ENCODE results near the gene TTLL11.

TTLL11 gene

DNA sequence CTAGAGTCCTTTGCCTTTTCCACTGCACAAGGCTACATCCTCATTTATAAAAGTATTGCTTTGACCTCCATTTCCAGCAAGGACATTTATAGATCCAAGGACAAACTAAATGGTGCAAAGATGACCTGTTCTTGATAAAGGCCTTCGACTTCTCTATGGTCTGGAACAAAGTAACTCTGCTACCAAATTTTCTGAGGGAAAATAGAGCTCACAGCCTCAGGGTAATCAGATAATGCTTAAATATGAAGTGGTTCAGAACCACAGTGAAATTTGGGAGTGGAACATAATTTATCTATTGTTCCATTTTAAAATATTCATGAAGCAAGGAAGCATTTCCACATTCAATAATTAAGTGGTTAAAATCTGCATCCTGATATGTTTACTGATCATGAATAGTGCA is 137.5 kb downstream of the TTLL11 start:
- H3K27ac ChIP-seq = no peak overlapping the region
- ChIA-PET POLR2A (ENCODE audit: low non-redundant PET) (no interaction called here), CTCF (interaction anchor here (0.7 kb wide), 1 partner anchor 409 kb away, joined by 3 read pairs; no protein-coding TSS in a partner anchor)
- TF ChIP-seq, protein P1, sequence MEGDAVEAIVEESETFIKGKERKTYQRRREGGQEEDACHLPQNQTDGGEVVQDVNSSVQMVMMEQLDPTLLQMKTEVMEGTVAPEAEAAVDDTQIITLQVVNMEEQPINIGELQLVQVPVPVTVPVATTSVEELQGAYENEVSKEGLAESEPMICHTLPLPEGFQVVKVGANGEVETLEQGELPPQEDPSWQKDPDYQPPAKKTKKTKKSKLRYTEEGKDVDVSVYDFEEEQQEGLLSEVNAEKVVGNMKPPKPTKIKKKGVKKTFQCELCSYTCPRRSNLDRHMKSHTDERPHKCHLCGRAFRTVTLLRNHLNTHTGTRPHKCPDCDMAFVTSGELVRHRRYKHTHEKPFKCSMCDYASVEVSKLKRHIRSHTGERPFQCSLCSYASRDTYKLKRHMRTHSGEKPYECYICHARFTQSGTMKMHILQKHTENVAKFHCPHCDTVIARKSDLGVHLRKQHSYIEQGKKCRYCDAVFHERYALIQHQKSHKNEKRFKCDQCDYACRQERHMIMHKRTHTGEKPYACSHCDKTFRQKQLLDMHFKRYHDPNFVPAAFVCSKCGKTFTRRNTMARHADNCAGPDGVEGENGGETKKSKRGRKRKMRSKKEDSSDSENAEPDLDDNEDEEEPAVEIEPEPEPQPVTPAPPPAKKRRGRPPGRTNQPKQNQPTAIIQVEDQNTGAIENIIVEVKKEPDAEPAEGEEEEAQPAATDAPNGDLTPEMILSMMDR (conservative IDR thresholded peaks at IDR 0.05; ENCODE audit: low read depth) = no peak
- DNase-seq (ENCODE audit: low spot score) = no peak

DNA sequence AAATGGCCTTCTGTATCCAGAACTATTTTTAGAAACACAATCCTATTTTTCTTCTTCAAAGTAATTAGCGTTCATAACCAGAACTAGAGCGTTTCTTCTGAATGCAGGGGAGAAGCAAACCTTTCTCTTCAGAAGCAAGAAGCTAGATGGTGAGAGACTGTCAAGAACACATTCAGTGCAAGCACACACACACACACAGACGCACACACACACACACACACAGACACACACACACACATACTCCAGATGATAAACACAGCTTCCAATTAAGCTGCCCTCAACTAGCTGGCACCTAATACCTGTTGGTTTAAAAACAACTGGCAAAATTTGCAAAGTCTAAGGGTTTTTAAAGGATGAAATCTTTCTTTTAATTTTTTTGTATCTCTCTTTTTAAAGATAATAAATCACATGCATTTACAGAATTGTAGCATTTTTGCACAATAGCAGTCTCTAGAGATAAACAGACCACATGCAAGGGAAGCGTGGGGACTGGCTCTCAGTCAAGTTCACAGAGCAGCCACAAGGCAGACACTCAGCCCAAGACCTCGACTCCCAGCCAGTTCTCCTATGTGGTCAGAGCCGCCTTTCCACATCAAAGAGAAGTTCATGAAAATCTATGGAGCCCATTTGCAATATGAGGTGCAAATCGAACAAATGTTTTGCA is 138.5 kb downstream of the TTLL11 start:
- no peak for DNase-seq (ENCODE audit: low spot score)
- TF ChIP-seq, protein P1 (conservative IDR thresholded peaks at IDR 0.05; ENCODE audit: low read depth) = no peak
- ChIA-PET POLR2A (ENCODE audit: low non-redundant PET) (interaction anchor here (0.5 kb wide), 1 partner anchor 493 kb away, joined by 3 read pairs; no protein-coding TSS in a partner anchor), CTCF (interaction anchor here (0.6 to 0.7 kb wide), 3 partner anchors 17 to 1033 kb away, joined by 3 to 4 read pairs (median 3); no protein-coding TSS in a partner anchor)
- H3K27ac ChIP-seq = no peak overlapping the region

DNA sequence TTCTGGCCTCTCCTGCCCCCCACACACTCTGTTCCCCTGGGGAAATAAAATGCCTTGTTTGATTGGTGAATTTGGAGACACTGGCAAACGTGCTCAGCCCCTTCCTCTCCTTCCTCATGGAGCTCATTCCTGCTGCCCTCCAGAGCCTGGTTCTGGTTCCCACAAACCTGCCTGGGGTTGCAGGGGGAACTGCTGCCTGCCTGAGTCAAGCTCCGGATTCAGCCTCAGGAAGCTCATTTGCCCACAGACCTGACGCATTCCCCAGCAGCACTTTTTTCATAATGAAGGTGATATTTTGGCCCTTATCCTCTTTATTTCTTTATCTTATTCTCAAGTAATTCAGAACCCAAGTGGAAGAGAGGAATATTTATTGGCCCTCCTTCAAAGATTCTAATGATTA is 140.5 kb downstream of the TTLL11 start:
- ChIA-PET CTCF (no interaction called here), POLR2A (ENCODE audit: low non-redundant PET) (no interaction called here)
- TF ChIP-seq, protein P1 (conservative IDR thresholded peaks at IDR 0.05; ENCODE audit: low read depth) = no peak
- H3K27ac ChIP-seq = no peak overlapping the region
- no peak for DNase-seq (ENCODE audit: low spot score)

DNA sequence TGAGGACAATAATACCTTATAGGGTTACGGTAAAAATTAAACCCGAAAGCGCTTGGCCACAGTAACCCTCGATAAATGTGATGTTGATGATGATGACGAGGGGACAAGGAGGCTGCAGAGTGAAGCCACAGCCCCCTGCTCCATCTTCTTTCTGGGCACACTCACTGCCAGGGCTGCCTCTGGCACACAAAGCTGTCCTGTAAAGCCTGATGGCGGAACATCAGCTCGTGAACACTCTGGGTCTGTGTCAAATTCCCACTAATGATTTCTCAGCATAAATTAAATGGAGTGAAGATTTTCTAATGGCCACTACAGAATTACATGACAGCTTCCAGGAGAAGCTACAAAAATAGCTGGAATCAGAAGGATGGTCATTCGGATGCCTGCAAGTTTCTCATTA is 142.2 kb downstream of the TTLL11 start:
- ChIA-PET CTCF (interaction anchor here (0.6 to 0.7 kb wide), 2 partner anchors 31 to 1840 kb away, joined by 3 read pairs; no protein-coding TSS in a partner anchor), POLR2A (ENCODE audit: low non-redundant PET) (no interaction called here)
- no peak overlapping the region for H3K27ac ChIP-seq
- no peak for DNase-seq (ENCODE audit: low spot score)
- TF ChIP-seq, protein P1 (conservative IDR thresholded peaks at IDR 0.05; ENCODE audit: low read depth) = no peak

DNA sequence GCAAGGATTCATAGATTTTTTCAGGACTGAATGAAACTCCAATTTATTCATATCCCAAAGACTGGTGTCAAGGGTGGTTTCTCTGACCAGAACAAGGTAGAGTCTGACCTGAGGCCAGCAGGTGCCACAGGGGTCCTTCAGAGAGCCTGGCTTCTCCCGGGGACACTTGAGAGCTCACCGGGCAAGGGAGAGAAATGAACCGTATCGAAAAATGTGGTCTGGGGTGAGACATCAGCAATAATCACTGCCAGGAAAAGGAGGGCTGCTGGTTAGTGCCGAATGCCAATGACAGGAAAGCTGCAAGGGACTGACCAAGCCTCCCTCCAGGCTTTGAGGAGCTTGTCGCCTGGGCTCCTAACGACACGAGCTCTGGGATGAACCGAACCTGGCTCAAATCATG is 142.7 kb downstream of the TTLL11 start:
- TF ChIP-seq, protein P1 (conservative IDR thresholded peaks at IDR 0.05; ENCODE audit: low read depth) = no peak
- POLR2A ChIA-PET (ENCODE audit: low non-redundant PET) = no interaction called here
- CTCF ChIA-PET = interaction anchor here (0.6 kb wide), 1 partner anchor 31 kb away, joined by 3 read pairs; no protein-coding TSS in a partner anchor
- DNase-seq (ENCODE audit: low spot score) = no peak
- H3K27ac ChIP-seq = no peak overlapping the region

DNA sequence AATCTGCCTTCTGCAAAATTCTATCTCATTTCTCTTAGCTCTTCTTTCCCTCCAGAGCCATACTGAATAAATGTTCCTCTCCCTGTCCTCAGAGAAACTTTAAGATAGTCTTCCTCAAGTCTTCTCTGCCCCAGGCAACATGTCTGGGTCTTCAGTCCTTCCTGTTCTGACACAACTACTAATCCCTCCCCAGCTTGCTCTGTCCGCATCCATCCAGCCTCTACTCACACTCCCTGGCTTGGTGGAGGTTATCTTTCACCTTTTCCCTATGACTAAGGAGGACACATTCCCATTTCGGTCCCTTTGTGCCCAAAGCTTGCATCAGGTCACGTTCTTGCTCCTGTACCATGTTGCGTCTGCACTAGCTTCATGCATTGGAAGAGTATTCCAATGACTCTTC is 143.3 kb downstream of the TTLL11 start:
- no peak for DNase-seq (ENCODE audit: low spot score)
- H3K27ac ChIP-seq = no peak overlapping the region
- CTCF ChIA-PET = no interaction called here
- TF ChIP-seq, protein P1 (conservative IDR thresholded peaks at IDR 0.05; ENCODE audit: low read depth) = no peak
- POLR2A ChIA-PET (ENCODE audit: low non-redundant PET) = no interaction called here

Measured in RWPE1 (cell line).